Vagina (tissue), 2 donors: ENCODE data around the gene CDH10. TPM values are rescaled to one million over a fixed set of nuclear protein-coding genes. Genes with fewer than 3 reads are reported as not detected.

ENCODE experiments used
- DNase-seq, 2 donors: peaks; one replicate each; pipeline ENCODE4 v3.0.0-alpha.2; 2017; ENCODE audit errors: extremely low spot score in 2 of 2
- H3K27ac ChIP-seq: fragments of 200-600 bp; sonication (generic); one replicate; pipeline ENCODE4 v1.5.1; 2019
- H3K27me3 ChIP-seq: fragments of 200-600 bp; sonication (generic); one replicate; pipeline ENCODE4 v1.5.1; 2019
- H3K36me3 ChIP-seq, 2 donors: fragments of 200-600 bp; sonication (generic); one replicate each; pipeline ENCODE4 v1.5.1; 2017 to 2019
- H3K4me1 ChIP-seq: fragments of 200-600 bp; sonication (generic); one replicate; pipeline ENCODE4 v1.5.1; 2019
- H3K4me3 ChIP-seq, 2 donors: fragments of 200-600 bp; sonication (generic); 1 replicate in 1 of 2; 2 replicates in 1 of 2; pipeline ENCODE4 v1.5.1; 2016 to 2019
- H3K9me3 ChIP-seq: fragments of 200-600 bp; sonication (generic); one replicate; pipeline ENCODE4 v1.5.1; 2019
- CTCF ChIP-seq, 3 experiments: fragments of 450-650 bp in 2 of 3; fragments of 200-600 bp in 1 of 3; sonication (generic) in 1 of 3; IDR thresholded peaks; one replicate each; pipeline ENCODE4 v1.5.1; 2017 to 2019; ENCODE audit warnings: antibody characterized with exemption in 3 of 3, mild to moderate bottlenecking in 2 of 3, moderate library complexity in 2 of 3
- POLR2A ChIP-seq, 2 donors: fragments of 450-650 bp; IDR thresholded peaks; one replicate each; pipeline ENCODE4 v1.6.1; 2017; ENCODE audit warnings: antibody characterized with exemption in 2 of 2, mild to moderate bottlenecking in 2 of 2, moderate library complexity in 2 of 2
- POLR2AphosphoS5 ChIP-seq, 2 donors: sonication (generic); formaldehyde crosslinking; IDR thresholded peaks; one replicate each; pipeline ENCODE4 v1.9.0; 2017; ENCODE audit warnings: antibody characterized with exemption in 2 of 2, mild to moderate bottlenecking in 2 of 2, low read depth in 1 of 2; ENCODE audit not compliant: insufficient read depth in 1 of 2
- intact Hi-C: fragments of 100-400 bp; cut with DNase I; formaldehyde crosslinking; loops from one replicate; pipeline ENCODE4 v1.15.1; 2023
- total RNA-seq: library from RNA; depleted of rRNA; stranded (reverse); fragments of >200 nt; gene quantifications from one replicate; pipeline ENCODE4 v1.2.3, GENCODE V29; 2016

The CDH10 gene
- total RNA-seq, 1 donor from 2014 or later: 0.74 TPM

- Histone ChIP-seq H3K36me3 (no peaks in the 10 kb centered on the region), H3K4me3 (no peak overlapping the region), H3K4me1 (no peaks in the 10 kb centered on the region), H3K9me3 (no peaks in the 10 kb centered on the region), H3K27ac (no peak overlapping the region), H3K27me3 (no peaks in the 10 kb centered on the region)
- intact Hi-C loops: no loop called here
- TF ChIP-seq CTCF (IDR thresholded peaks at IDR 0.05): no peak
- TF ChIP-seq POLR2AphosphoS5 (IDR thresholded peaks at IDR 0.05; ENCODE audit: insufficient read depth in 1 of 2, low read depth in 1 of 2): no peak
- no peak for TF ChIP-seq POLR2A (IDR thresholded peaks at IDR 0.05)
- no peak for DNase-seq
Observed at GRCh38 chr5:24595329-24595728, 49.4 kb downstream of the CDH10 start.

- intact Hi-C loops: loop anchor here (5.0 kb wide), 1 partner anchor 1056 kb away; no protein-coding TSS in a partner anchor
- no peak for TF ChIP-seq POLR2AphosphoS5 (IDR thresholded peaks at IDR 0.05; ENCODE audit: insufficient read depth in 1 of 2, low read depth in 1 of 2)
- no peak for TF ChIP-seq CTCF (IDR thresholded peaks at IDR 0.05)
- TF ChIP-seq POLR2A (IDR thresholded peaks at IDR 0.05): no peak
- DNase-seq: no peak
- no peaks in the 10 kb centered on the region for H3K27me3 ChIP-seq
- H3K9me3 ChIP-seq: no peaks in the 10 kb centered on the region
- H3K4me1 ChIP-seq: no peaks in the 10 kb centered on the region
- H3K4me3 ChIP-seq: no peak overlapping the region
- no peak overlapping the region for H3K27ac ChIP-seq
- no peaks in the 10 kb centered on the region for H3K36me3 ChIP-seq
Observed at GRCh38 chr5:24591426-24591825, 53.4 kb downstream of the CDH10 start.

DNA sequence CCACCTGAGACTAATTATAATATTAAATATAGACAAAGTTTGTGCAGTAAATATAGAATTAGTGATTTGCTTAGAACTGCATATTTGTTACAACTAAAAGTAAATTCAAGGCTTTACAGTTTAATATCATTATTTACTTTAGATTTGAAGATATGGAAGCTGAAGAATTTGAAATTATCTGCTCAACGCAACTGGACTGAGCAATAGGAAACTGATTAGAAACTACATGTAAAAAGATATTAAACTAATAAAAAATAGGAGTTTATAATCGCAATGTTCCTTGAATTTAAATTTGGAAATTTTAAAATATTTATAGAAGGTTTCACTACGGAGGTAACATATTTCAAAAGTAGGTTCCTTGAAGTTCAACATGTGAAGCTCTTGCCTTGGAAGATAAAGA is 55.2 kb downstream of the CDH10 start:
- Histone ChIP-seq H3K9me3 (no peaks in the 10 kb centered on the region), H3K4me3 (no peak overlapping the region), H3K27ac (no peak overlapping the region), H3K36me3 (no peaks in the 10 kb centered on the region), H3K4me1 (no peaks in the 10 kb centered on the region), H3K27me3 (no peaks in the 10 kb centered on the region)
- intact Hi-C loops: no loop called here
- DNase-seq: no peak
- TF ChIP-seq POLR2A (IDR thresholded peaks at IDR 0.05) (no peak), POLR2AphosphoS5 (IDR thresholded peaks at IDR 0.05; ENCODE audit: insufficient read depth in 1 of 2, low read depth in 1 of 2) (no peak), CTCF (IDR thresholded peaks at IDR 0.05) (no peak)

- H3K36me3 ChIP-seq: no peaks in the 10 kb centered on the region
- H3K27me3 ChIP-seq: no peaks in the 10 kb centered on the region
- intact Hi-C loops: no loop called here
- no peak for TF ChIP-seq POLR2A (IDR thresholded peaks at IDR 0.05)
- no peak for TF ChIP-seq CTCF (IDR thresholded peaks at IDR 0.05)
- no peak for TF ChIP-seq POLR2AphosphoS5 (IDR thresholded peaks at IDR 0.05; ENCODE audit: insufficient read depth in 1 of 2, low read depth in 1 of 2)
- no peaks in the 10 kb centered on the region for H3K9me3 ChIP-seq
- H3K4me3 ChIP-seq: no peak overlapping the region
- no peak overlapping the region for H3K27ac ChIP-seq
- no peaks in the 10 kb centered on the region for H3K4me1 ChIP-seq
- no peak for DNase-seq
Observed at GRCh38 chr5:24585751-24586150, 59.0 kb downstream of the CDH10 start.

GRCh38 chr5:24571302-24571701 is 73.5 kb downstream of the CDH10 start:
- no peaks in the 10 kb centered on the region for H3K36me3 ChIP-seq
- no peaks in the 10 kb centered on the region for H3K4me1 ChIP-seq
- H3K27me3 ChIP-seq: no peaks in the 10 kb centered on the region
- no peak overlapping the region for H3K4me3 ChIP-seq
- no peak overlapping the region for H3K27ac ChIP-seq
- intact Hi-C loops: no loop called here
- no peaks in the 10 kb centered on the region for H3K9me3 ChIP-seq
- TF ChIP-seq POLR2AphosphoS5 (IDR thresholded peaks at IDR 0.05; ENCODE audit: insufficient read depth in 1 of 2, low read depth in 1 of 2) (no peak), POLR2A (IDR thresholded peaks at IDR 0.05) (no peak), CTCF (IDR thresholded peaks at IDR 0.05) (no peak)
- DNase-seq: no peak
